Activated T-helper 1 cell treated with anti-CD3 and anti-CD28 coated beads, Interleukin-12 subunit alpha, Interleukin-12 subunit beta, Interleukin-2, Interleukin-4 antibody, amounts not matched to agents 30 ng/mL and 10 ng/mL and 1 ng/mL, durations not matched to agents 14 hours and 24 hours and 36 hours (primary cell): Measurements from ENCODE around the gene GLRX3. TPM values are rescaled to one million over a fixed set of nuclear protein-coding genes. Genes with fewer than 3 reads are reported as not detected.
"Not testable (repeated sequence)": the region's sequence is repeated elsewhere in the genome, so short reads cannot be mapped to it uniquely, and the experiment has no call there.

Source experiments
- DNase-seq: peaks from one replicate; pipeline ENCODE4 v3.0.0; 2021; ENCODE audit warnings: low spot score
- H3K27ac Mint-ChIP-seq: one replicate; pipeline ENCODE4 v1.8.0; 2021; ENCODE audit warnings: mild to moderate bottlenecking, mixed read lengths
- H3K27me3 Mint-ChIP-seq: one replicate; pipeline ENCODE4 v1.8.0; 2022; ENCODE audit warnings: mild to moderate bottlenecking, moderate library complexity, mixed read lengths; ENCODE audit not compliant: insufficient read depth
- H3K36me3 Mint-ChIP-seq: one replicate; pipeline ENCODE4 v1.8.0; 2021; ENCODE audit warnings: low read depth, mixed read lengths
- H3K4me1 Mint-ChIP-seq: one replicate; pipeline ENCODE4 v1.8.0; 2021; ENCODE audit warnings: low read depth, mixed read lengths
- H3K4me3 Mint-ChIP-seq: one replicate; pipeline ENCODE4 v1.8.0; 2021; ENCODE audit warnings: mild to moderate bottlenecking, moderate library complexity, mixed read lengths
- H3K9me3 Mint-ChIP-seq: one replicate; pipeline ENCODE4 v1.8.0; 2021; ENCODE audit warnings: mixed read lengths
- intact Hi-C: fragments of 100-400 bp; cut with micrococcal nuclease; formaldehyde crosslinking; loops from one replicate; pipeline ENCODE4 v1.15.1; 2024
- total RNA-seq: library from RNA; stranded (reverse); gene quantifications from 2 replicates; pipeline ENCODE4 v1.2.3, GENCODE V29; 2022

The GLRX3 gene
- total RNA-seq, 1 donor from 2014 or later: 119 TPM

DNA sequence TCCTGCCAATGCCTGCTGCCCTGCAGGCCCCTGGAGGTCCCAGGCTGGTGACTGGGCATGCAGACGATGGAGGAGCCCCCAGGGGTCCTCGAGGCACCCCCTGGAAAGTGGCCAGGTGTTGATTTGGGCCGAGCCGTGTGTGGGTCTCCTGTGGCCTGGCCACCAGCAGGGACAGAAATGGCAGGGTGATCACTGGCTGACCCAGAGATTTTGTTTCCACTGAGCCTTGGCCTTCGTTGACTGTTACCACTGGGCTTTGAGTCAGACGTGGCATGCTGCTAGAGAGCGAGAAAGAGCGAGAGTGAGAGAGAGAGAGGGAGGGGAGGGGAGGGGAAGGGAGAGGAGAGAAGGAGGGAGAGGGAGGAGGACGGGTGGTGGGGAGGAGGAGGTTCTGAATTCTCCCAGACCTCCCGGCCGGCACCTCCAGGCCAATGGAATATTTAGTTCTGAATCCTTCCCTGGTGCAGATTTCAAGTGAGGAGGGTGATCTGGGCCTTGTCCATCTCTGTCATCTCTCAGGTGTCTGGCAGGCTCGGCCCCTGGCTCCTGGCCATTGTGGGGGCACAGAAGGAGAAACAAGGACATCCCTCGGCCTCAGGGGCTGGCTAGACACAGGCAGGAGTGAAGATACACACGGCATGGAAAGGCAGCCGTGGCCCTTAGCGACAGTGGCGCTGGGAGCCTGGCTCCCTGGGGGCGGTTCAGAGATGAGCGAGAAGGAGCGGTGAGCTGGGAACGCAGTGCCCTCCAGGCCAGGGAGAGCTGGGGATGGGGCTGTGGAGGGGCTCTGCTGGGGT is 58.2 kb downstream of the GLRX3 start:
- Mint-ChIP-seq H3K4me3 (no peak overlapping the region), H3K27ac (no peak overlapping the region), H3K9me3 (no peaks in the 10 kb centered on the region), H3K36me3 (no peaks in the 10 kb centered on the region), H3K4me1 (no peaks in the 10 kb centered on the region), H3K27me3 (peaks cover 9% of the 10 kb centered on the region)
- intact Hi-C loops: no loop called here
- no peak for DNase-seq

- no peak for DNase-seq
- Mint-ChIP-seq H3K4me1 (no peaks in the 10 kb centered on the region), H3K27me3 (peaks cover 9% of the 10 kb centered on the region), H3K27ac (no peak overlapping the region), H3K4me3 (no peak overlapping the region), H3K36me3 (no peaks in the 10 kb centered on the region), H3K9me3 (no peaks in the 10 kb centered on the region)
- intact Hi-C loops: no loop called here
These were observed 58.9 kb downstream of the GLRX3 start for GRCh38 chr10:130194991-130195645.

DNA sequence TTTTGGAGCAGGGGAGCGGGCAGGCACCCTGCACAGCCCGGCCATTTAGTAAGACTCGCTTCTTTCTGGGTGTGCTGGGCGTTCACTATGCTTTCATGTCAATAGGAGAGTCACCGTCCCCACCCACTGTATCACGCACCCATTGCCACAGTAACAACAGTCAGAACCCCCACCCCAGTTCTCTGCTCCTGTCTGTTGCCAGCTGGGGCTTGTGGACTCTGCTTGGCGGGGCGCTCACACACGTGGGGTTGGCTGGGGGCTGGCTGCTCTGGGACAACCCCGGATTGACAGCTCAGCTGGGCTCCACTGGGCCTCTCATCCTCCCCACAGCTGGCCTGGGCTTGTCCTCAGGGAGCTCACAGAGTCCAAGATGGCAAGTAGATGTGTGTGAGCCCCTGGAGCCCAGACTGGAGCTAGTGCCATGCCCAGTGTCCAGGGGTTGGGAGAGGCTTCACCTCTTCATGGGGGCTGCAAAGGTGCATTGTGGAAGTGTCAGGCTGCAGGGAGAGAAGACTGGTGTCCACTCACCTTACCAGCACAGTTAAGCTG is 59.6 kb downstream of the GLRX3 start:
- Mint-ChIP-seq H3K9me3 (no peaks in the 10 kb centered on the region), H3K36me3 (no peaks in the 10 kb centered on the region), H3K27ac (no peak overlapping the region), H3K4me1 (no peaks in the 10 kb centered on the region), H3K4me3 (no peak overlapping the region), H3K27me3 (peaks cover 9% of the 10 kb centered on the region)
- intact Hi-C loops: no loop called here
- DNase-seq: no peak

DNA sequence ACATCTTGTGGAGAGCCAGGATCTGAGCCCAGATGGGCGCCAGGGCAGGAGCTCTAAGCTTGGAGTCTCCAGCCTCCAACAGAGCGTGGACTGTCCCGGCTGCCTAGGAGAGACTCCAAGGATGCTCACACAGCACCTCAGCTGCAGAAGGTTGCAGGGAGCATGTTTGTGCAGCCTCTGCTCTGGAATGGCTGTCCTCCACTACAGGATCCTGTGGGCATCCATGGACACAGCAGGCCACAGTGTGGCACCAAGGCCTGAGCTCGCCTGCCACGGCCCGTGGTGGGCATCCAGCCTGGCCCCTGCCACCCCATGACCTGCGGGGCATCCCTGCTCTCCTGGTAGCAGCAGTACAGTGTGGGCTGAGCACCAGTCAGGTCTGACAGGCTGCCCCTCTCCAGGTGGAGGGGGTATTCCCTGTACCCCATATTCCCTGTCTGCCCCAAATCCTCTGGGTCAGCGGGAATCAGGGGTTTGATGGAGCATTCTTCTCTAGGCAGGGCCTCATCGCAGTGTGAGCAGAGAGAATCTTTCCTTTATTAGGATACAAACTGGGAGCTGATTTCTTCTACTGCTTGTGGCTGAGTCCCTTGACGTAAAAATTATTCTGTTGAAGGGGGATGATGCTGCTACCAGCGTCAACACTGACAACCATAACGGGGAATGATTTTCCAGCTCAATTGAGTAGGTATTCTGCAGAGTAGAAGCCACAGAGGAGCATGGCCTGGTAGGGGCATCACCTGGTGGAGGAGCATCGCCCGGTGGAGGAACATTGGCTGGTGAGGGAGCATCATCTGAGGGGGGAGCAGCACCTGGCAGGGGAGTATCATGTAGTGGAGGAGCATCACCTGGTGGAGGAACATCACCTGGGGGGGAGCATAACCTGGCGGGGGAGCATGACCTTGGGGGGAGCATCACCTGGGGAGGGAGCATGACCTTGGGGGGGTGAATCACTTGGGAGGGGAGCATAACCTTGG is 60.6 kb downstream of the GLRX3 start:
- intact Hi-C loops: no loop called here
- H3K27ac Mint-ChIP-seq: no peak overlapping the region
- H3K4me3 Mint-ChIP-seq: no peak overlapping the region

DNA sequence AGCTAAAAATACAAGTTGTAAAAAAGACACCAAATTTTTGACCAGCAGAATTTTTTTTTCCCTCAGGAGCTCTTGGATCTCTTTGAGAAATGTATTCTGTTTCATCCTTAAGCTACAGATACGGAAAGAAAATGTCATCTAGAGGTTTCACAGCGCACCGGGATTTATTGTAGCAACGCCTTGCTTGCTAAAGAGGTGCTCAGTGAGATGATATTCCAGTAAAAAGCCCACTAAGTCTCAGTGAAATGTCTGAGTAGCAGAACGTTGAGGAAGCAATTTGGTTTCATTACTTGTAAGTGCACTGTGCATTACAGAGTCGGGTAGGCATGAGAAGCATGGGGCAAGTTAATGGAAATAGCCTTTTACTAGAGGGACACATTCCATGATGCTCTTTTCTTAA is 62.5 kb downstream of the GLRX3 start:
- Mint-ChIP-seq H3K36me3 (no peaks in the 10 kb centered on the region), H3K9me3 (no peaks in the 10 kb centered on the region)
- intact Hi-C loops: no loop called here

More for the DNA sequence above, 60.6 kb downstream of the GLRX3 start:
- DNase-seq: no peak
- H3K9me3 Mint-ChIP-seq: no peaks in the 10 kb centered on the region
- no peaks in the 10 kb centered on the region for H3K4me1 Mint-ChIP-seq
- H3K27me3 Mint-ChIP-seq: peaks cover 1% of the 10 kb centered on the region
- no peaks in the 10 kb centered on the region for H3K36me3 Mint-ChIP-seq

DNA sequence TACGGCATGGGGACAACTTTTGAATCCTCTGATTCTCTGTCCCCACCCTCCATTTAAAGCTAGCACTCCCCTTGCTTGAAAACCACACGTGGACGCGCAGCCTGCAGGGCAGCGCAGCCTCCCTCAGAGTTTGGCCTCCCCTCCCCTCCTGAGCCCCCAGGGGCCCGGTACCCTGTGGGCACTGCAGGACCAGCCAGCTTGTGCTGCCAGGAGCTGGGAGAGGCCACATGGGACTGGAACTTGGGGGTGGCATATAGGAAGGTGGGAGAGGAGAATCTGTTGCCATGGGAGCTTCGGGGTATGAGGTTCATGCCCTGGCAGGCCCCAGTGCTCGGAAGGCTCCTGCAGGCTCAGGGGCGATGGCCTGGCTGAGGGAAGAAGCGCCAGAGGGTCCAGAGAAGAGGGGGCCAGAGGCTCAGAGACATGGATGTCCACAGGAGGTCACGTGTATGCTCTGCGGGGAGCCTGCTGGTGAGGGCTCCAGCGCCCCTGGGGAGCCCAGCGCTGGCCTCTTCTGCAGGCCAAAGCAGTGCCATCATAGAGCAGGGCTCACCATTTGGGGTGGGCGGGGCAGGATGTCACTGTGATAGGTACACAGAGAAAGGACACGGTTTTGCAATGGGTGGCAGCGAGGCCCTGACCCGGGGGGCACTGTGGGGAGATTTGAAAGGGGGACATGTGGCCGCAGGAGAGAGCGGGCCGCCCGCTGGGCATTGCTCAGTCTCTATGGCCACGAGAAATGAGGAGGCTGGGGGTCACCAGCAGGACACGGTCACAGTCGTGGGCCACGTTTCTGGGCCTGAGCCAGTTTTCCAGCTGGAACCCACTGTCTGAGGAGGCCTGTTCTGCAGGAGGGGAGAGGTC is 64.2 kb downstream of the GLRX3 start:
- H3K4me1 Mint-ChIP-seq: no peaks in the 10 kb centered on the region
- intact Hi-C loops: no loop called here
- no peak overlapping the region for H3K4me3 Mint-ChIP-seq
- H3K27ac Mint-ChIP-seq: no peak overlapping the region
- no peaks in the 10 kb centered on the region for H3K36me3 Mint-ChIP-seq
- no peaks in the 10 kb centered on the region for H3K9me3 Mint-ChIP-seq
- H3K27me3 Mint-ChIP-seq: no peaks in the 10 kb centered on the region
- DNase-seq: no peak

More for the DNA sequence above, 62.5 kb downstream of the GLRX3 start:
- Mint-ChIP-seq H3K27me3 (no peaks in the 10 kb centered on the region), H3K27ac (no peak overlapping the region), H3K4me1 (no peaks in the 10 kb centered on the region), H3K4me3 (no peak overlapping the region)
- no peak for DNase-seq

DNA sequence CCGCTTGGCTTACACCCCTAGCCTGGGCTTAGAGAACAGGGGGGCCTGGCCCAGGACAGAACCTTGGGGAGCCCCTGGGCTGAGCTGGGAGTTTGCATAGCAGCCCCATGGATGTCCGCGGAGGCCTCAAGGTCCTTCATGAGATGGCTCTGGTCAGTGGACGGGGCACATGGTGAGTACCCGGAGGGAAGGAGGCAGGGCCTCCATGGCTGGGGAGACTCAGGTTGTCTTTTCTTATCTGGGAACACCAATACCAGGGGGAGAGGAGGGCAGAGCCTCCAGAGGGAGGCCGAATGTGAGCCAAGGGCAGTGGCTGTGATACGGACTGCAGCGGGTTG is 64.8 kb downstream of the GLRX3 start:
- Mint-ChIP-seq H3K4me1 (no peaks in the 10 kb centered on the region), H3K27ac (no peak overlapping the region), H3K36me3 (no peaks in the 10 kb centered on the region), H3K4me3 (no peak overlapping the region), H3K27me3 (no peaks in the 10 kb centered on the region), H3K9me3 (no peaks in the 10 kb centered on the region)
- DNase-seq: no peak
- intact Hi-C loops: no loop called here

- H3K27me3 Mint-ChIP-seq, H3K9me3 Mint-ChIP-seq, DNase-seq, H3K4me1 Mint-ChIP-seq, intact Hi-C loops, H3K36me3 Mint-ChIP-seq, H3K4me3 Mint-ChIP-seq, H3K27ac Mint-ChIP-seq: not testable (repeated sequence)
These were observed 66.0 kb downstream of the GLRX3 start for GRCh38 chr10:130202150-130202549.

GRCh38 chr10:130202984-130203621 is 66.9 kb downstream of the GLRX3 start:
- no peak overlapping the region for H3K27ac Mint-ChIP-seq
- H3K4me3 Mint-ChIP-seq: no peak overlapping the region
- no peaks in the 10 kb centered on the region for H3K27me3 Mint-ChIP-seq
- no peaks in the 10 kb centered on the region for H3K36me3 Mint-ChIP-seq
- no peak for DNase-seq
- intact Hi-C loops: no loop called here
- no peaks in the 10 kb centered on the region for H3K4me1 Mint-ChIP-seq
- no peaks in the 10 kb centered on the region for H3K9me3 Mint-ChIP-seq

DNA sequence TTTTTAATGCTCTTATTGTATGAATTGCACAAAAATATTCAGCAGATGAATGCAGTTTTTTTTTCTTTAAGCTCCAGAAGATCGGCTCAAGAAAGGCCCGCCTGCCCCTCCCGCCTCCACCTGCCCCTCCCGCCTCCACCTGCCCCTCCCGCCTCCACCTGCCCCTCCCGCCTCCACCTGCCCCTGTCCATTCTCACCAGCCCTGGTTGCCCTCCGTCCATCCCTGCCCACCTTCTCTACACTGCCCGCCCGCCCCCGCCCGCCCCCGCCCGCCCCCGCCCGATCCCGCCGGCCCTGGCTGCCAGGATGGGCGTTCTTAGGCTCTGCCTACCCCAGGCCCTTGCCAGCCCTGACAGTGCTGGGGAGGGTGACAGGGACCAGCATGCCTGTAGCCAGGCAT is 67.4 kb downstream of the GLRX3 start:
- intact Hi-C loops: no loop called here
- no peaks in the 10 kb centered on the region for H3K36me3 Mint-ChIP-seq
- H3K27ac Mint-ChIP-seq: no peak overlapping the region
- H3K4me3 Mint-ChIP-seq: no peak overlapping the region
- H3K27me3 Mint-ChIP-seq: no peaks in the 10 kb centered on the region
- no peaks in the 10 kb centered on the region for H3K4me1 Mint-ChIP-seq
- H3K9me3 Mint-ChIP-seq: no peaks in the 10 kb centered on the region
- no peak for DNase-seq

DNA sequence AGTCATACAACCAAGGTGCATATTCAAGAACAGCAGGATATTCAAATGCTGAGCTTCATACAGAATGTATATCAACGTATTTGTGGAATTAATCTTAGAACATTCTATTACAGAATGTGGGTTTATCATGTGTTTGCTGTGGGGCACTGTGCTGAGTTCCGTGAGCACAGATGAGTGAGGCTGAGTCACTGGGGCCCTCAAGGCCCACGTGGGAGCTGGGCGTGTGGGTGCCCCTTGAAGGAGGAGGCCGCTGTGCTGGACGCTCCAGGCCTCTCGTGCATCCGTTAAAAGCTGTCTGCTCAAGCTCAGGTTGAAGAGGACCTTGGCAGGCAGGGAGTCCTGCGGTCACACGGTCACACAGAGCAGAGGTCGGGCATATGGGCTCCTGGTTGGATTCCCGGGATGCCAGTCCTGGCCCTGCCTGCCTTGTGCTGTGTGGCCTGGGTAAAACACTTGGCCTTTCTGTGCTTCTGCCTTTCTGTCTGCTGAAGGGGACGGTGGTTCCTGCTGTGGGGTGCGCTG is 70.1 kb downstream of the GLRX3 start:
- H3K27me3 Mint-ChIP-seq: no peaks in the 10 kb centered on the region
- H3K27ac Mint-ChIP-seq: no peak overlapping the region
- no peak overlapping the region for H3K4me3 Mint-ChIP-seq
- no peak for DNase-seq
- H3K9me3 Mint-ChIP-seq: no peaks in the 10 kb centered on the region
- intact Hi-C loops: no loop called here
- no peaks in the 10 kb centered on the region for H3K4me1 Mint-ChIP-seq
- no peaks in the 10 kb centered on the region for H3K36me3 Mint-ChIP-seq
